HEK293T (cell line): ENCODE data around the gene MAPK6.
"Not testable (repeated sequence)": the region's sequence is repeated elsewhere in the genome, so short reads cannot be mapped to it uniquely, and the experiment has no call there.

ENCODE experiments used
- CTCF ChIA-PET: fragments of 350-600 bp; formaldehyde crosslinking; extraction: SDS; loops from one replicate; lab custom pipeline; 2021; ENCODE audit warnings: antibody characterized with exemption, inconsistent platforms; lab: Yijun Ruan, JAX
- POLR2A ChIA-PET: fragments of 350-600 bp; formaldehyde crosslinking; extraction: SDS; loops from one replicate; lab custom pipeline; 2020; ENCODE audit warnings: antibody characterized with exemption, inconsistent platforms; lab: Yijun Ruan, JAX
- DNase-seq: peaks from one replicate; pipeline ENCODE4 v3.0.0; 2012; ENCODE audit warnings: mixed read lengths; ENCODE audit errors: extremely low spot score
- ARNT ChIP-seq: fragments of 450-650 bp; IDR thresholded peaks from 2 replicates; pipeline ENCODE4 v1.6.1; 2017; ENCODE audit warnings: mild to moderate bottlenecking
- BHLHE40 ChIP-seq: fragments of 450-650 bp; IDR thresholded peaks from 2 replicates; pipeline ENCODE4 v1.6.1; 2016; ENCODE audit warnings: mild to moderate bottlenecking, moderate library complexity, borderline replicate concordance
- CTBP1 ChIP-seq: fragments of 450-650 bp; IDR thresholded peaks from 2 replicates; pipeline ENCODE4 v1.6.1; 2016; ENCODE audit warnings: borderline replicate concordance
- ELF4 ChIP-seq: fragments of 450-650 bp; IDR thresholded peaks from 2 replicates; pipeline ENCODE4 v1.6.1; 2017; ENCODE audit warnings: antibody characterized with exemption
- FOXA1 ChIP-seq: fragments of 450-650 bp; IDR thresholded peaks from 2 replicates; pipeline ENCODE4 v1.6.1; 2016; ENCODE audit warnings: mild to moderate bottlenecking
- FOXK2 ChIP-seq: fragments of 450-650 bp; IDR thresholded peaks from 2 replicates; pipeline ENCODE4 v1.6.1; 2016; ENCODE audit warnings: mild to moderate bottlenecking
- FOXM1 ChIP-seq: fragments of 450-650 bp; IDR thresholded peaks from 2 replicates; pipeline ENCODE4 v1.6.1; 2017; ENCODE audit warnings: mild to moderate bottlenecking, borderline replicate concordance
- HDGF ChIP-seq: fragments of 450-650 bp; IDR thresholded peaks from 2 replicates; pipeline ENCODE4 v1.6.1; 2017; ENCODE audit warnings: antibody characterized with exemption, borderline replicate concordance
- L3MBTL2 ChIP-seq: fragments of 450-650 bp; conservative IDR thresholded peaks from 2 replicates; pipeline ENCODE4 v1.6.1; 2016; ENCODE audit warnings: mild to moderate bottlenecking
- LEF1 ChIP-seq: fragments of 450-650 bp; IDR thresholded peaks from 2 replicates; pipeline ENCODE4 v1.6.1; 2017; ENCODE audit warnings: mild to moderate bottlenecking, borderline replicate concordance
- NFRKB ChIP-seq: fragments of 450-650 bp; IDR thresholded peaks from 2 replicates; pipeline ENCODE4 v1.6.1; 2016; ENCODE audit warnings: mild to moderate bottlenecking, moderate library complexity
- SP1 ChIP-seq: fragments of 450-650 bp; IDR thresholded peaks from 2 replicates; pipeline ENCODE4 v1.6.1; 2017
- SUZ12 ChIP-seq: fragments of 450-650 bp; IDR thresholded peaks from 2 replicates; pipeline ENCODE4 v1.6.1; 2016; ENCODE audit warnings: mild to moderate bottlenecking
- TARDBP ChIP-seq: fragments of 450-650 bp; IDR thresholded peaks from 2 replicates; pipeline ENCODE4 v1.6.1; 2016
- ZNF384 ChIP-seq: fragments of 450-650 bp; IDR thresholded peaks from 2 replicates; pipeline ENCODE4 v1.6.1; 2016
- TF ChIP-seq, protein P1 (sequence below): fragments of 450-650 bp; IDR thresholded peaks from 2 replicates; pipeline ENCODE4 v1.6.1; 2016

The MAPK6 gene

GRCh38 chr15:52085299-52085698, 66.3 kb downstream of the MAPK6 start:
- ChIA-PET CTCF (no interaction called here), POLR2A (no interaction called here)
- TF ChIP-seq NFRKB, result no peak
- DNase-seq, result no peak

DNA sequence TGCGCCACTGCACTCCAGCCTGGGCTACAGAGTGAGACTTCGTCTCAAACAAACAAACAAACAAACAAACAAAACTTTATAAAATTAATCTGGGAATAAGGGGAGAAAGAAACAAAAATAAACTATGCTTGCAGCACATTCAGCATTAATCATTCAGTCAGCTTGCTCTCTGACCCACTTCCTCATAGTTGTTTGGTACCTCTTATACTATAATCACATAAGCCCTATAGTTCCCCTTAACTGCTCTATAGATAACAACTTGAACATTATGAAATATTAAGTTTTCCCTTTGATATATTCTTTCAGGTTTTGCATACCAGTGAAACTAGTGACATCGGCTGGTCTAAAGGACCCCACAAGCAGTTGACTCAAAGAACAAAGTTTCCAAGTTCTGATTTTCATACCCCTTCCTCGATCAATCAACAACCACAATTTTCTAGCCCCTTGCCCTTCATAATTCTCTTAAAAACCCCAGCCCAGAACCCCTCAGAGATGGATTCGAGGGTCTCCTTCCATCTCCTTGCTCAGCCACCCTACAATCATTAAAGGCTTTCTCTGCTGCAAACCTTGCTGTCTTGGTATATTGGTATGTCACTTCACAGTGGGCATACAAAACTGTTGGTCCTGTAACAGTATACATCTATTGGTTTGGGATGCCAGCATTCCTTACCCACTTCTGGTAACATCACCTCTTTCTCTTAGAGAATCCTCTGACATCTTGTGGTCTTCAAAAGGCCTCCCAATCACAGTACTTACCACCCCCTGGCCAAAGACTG, 67.2 kb downstream of the MAPK6 start:
- TF ChIP-seq L3MBTL2 (no peak), ELF4 (no peak), FOXM1 (no peak), BHLHE40 (no peak), ZNF384 (no peak)
- no peak for DNase-seq
- CTCF ChIA-PET, result no interaction called here
- POLR2A ChIA-PET, result no interaction called here

GRCh38 chr15:52090193-52090592, 71.2 kb downstream of the MAPK6 start:
- ChIA-PET CTCF (no interaction called here), POLR2A (no interaction called here)
- TF ChIP-seq HDGF (no peak), FOXK2 (no peak), ZNF384 (no peak), TARDBP (no peak), FOXM1 (no peak), SP1 (no peak), FOXA1 (no peak)
- no peak for DNase-seq

DNA sequence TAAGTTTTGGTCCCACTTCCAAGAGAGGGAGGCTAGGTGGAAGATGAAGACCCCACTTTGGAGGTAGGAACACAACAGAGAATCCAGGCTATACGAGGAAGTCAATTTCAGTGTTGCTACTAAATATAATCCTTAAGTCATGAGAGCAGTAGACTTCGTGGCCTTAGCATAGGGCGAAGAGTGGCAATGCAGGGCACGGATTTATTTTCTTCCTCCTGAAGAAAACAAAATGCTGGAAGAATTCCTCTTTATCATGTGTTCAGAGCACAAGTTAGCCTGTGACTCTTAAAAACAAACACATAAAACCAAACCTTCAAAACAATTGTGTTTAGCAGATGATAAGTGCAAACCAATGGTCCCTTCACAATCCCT, 74.1 kb downstream of the MAPK6 start:
- no peak for TF ChIP-seq FOXA1
- TF ChIP-seq HDGF, result no peak
- ChIA-PET CTCF (no interaction called here), POLR2A (no interaction called here)
- no peak for DNase-seq

- DNase-seq, result no peak
- ChIA-PET CTCF (no interaction called here), POLR2A (no interaction called here)
- TF ChIP-seq FOXK2, result no peak
- TF ChIP-seq FOXM1, result no peak
- no peak for TF ChIP-seq ARNT
- TF ChIP-seq ELF4, result no peak
- TF ChIP-seq BHLHE40, result no peak
- TF ChIP-seq HDGF, result no peak
- TF ChIP-seq, protein P1, sequence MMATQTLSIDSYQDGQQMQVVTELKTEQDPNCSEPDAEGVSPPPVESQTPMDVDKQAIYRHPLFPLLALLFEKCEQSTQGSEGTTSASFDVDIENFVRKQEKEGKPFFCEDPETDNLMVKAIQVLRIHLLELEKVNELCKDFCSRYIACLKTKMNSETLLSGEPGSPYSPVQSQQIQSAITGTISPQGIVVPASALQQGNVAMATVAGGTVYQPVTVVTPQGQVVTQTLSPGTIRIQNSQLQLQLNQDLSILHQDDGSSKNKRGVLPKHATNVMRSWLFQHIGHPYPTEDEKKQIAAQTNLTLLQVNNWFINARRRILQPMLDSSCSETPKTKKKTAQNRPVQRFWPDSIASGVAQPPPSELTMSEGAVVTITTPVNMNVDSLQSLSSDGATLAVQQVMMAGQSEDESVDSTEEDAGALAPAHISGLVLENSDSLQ, result no peak
- no peak for TF ChIP-seq FOXA1
- TF ChIP-seq SUZ12, result no peak
- TF ChIP-seq SP1, result no peak
- no peak for TF ChIP-seq ZNF384
- TF ChIP-seq NFRKB, result no peak
- no peak for TF ChIP-seq LEF1
- TF ChIP-seq L3MBTL2, result no peak
- TF ChIP-seq TARDBP, result no peak
- TF ChIP-seq CTBP1, result no peak
These were observed 74.8 kb downstream of the MAPK6 start for GRCh38 chr15:52093539-52094510.

- ChIA-PET POLR2A (no interaction called here), CTCF (no interaction called here)
- no peak for DNase-seq
- TF ChIP-seq FOXM1 (no peak), HDGF (no peak), TARDBP (no peak), ZNF384 (no peak), SUZ12 (no peak)
These were observed 76.0 kb downstream of the MAPK6 start for GRCh38 chr15:52094811-52095584.

DNA sequence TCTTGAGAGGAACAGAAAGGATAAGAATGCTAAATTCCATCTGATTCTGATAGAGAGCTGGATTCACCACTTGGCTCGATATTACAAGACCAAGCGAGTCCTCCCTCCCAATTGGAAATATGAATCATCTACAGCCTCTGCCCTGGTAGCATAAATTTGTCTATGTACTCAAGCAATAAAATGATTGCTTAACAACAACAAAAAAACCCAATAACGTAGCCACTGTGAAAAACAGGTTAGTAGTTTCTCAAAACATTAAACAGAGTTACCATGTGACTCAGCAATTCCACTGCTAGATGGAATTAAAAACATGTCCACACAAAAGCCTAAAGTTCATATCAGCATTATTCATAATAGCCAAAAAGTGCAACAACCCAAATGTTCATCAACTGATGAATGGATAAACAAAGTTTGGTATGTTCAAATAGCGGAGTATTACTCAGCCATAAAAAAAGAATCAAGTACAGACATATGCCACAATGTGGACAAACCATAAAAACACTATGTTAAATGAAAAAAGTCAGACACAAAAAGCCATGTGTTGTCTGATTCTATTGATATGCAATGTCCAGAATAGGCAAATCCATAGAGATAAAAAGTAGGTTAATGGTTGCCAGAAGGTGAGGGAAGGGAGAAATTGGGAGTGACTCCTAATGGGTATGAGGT, 76.7 kb downstream of the MAPK6 start:
- CTCF ChIA-PET, result no interaction called here
- POLR2A ChIA-PET, result no interaction called here
- TF ChIP-seq NFRKB, result no peak
- TF ChIP-seq SP1, result no peak
- TF ChIP-seq FOXA1, result no peak
- no peak for TF ChIP-seq SUZ12
- no peak for TF ChIP-seq LEF1
- TF ChIP-seq L3MBTL2, result no peak
- TF ChIP-seq CTBP1, result no peak
- TF ChIP-seq HDGF, result no peak
- TF ChIP-seq ZNF384, result no peak
- no peak for TF ChIP-seq BHLHE40
- no peak for TF ChIP-seq ELF4
- TF ChIP-seq ARNT, result no peak
- no peak for TF ChIP-seq FOXM1
- DNase-seq, result no peak

DNA sequence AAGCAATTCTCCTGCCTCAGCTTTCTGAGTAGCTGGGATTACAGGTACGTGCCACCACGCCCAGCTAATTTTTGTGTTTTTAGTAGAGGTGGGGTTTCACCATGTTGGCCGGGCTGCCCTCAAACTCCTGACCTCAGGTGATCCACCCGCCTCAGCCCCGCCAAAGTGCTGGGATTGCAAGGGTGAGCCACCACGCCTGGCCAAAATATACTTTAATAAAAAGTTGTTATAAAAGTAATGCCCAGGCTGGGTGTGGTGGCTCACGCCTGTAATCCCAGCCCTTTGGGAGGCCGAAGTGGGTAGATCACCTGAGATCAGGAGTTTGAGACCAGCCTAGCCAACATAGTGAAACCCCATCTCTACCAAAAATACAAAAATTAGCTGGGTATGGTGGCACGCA, 77.5 kb downstream of the MAPK6 start:
- POLR2A ChIA-PET, CTCF ChIA-PET, DNase-seq: not testable (repeated sequence)
